Keratinocyte (primary cell): ENCODE data around the gene KRTAP22-1.

Source experiments
- EZH2 ChIP-seq: IDR thresholded peaks from one replicate; pipeline ENCODE4 v1.6.1; 2012; ENCODE audit warnings: inconsistent platforms, mild to moderate bottlenecking, low read length, moderate library complexity
- TF ChIP-seq, protein P1 (sequence below), 3 experiments: IDR thresholded peaks in 1 of 3; conservative IDR thresholded peaks in 1 of 3; optimal IDR thresholded peaks in 1 of 3; 2 replicates in 2 of 3; 3 replicates in 1 of 3; pipeline versions ENCODE3 to v1.5.1; 2011; ENCODE audit warnings: low read length in 3 of 3, mild to moderate bottlenecking in 3 of 3, moderate library complexity in 2 of 3, control low read depth in 1 of 3, inconsistent platforms in 1 of 3; ENCODE audit not compliant: insufficient read depth in 2 of 3; ENCODE audit errors: extremely low read depth in 1 of 3

DNA sequence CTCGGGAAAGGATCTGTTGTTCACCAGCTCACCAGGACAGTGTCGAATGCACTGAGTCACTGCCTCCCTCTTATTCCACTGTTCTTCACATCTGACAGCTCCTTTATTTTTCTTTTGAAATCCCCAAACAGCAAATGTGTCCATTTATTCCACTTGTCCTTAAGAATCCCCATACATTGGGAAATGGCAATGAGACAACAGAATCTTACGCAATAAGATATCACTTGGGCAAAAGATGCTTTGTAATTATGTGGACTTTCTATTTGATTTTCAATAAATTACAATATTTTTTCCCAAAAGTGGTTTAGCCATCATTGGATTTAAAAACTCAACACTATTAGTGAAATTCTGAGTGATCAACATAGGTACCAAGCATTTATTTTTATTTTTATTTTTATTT is 37.8 kb downstream of the KRTAP22-1 start:
- TF ChIP-seq, protein P1, sequence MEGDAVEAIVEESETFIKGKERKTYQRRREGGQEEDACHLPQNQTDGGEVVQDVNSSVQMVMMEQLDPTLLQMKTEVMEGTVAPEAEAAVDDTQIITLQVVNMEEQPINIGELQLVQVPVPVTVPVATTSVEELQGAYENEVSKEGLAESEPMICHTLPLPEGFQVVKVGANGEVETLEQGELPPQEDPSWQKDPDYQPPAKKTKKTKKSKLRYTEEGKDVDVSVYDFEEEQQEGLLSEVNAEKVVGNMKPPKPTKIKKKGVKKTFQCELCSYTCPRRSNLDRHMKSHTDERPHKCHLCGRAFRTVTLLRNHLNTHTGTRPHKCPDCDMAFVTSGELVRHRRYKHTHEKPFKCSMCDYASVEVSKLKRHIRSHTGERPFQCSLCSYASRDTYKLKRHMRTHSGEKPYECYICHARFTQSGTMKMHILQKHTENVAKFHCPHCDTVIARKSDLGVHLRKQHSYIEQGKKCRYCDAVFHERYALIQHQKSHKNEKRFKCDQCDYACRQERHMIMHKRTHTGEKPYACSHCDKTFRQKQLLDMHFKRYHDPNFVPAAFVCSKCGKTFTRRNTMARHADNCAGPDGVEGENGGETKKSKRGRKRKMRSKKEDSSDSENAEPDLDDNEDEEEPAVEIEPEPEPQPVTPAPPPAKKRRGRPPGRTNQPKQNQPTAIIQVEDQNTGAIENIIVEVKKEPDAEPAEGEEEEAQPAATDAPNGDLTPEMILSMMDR (optimal IDR thresholded peaks at IDR 0.05 in 1 of 3, IDR thresholded peaks at IDR 0.05 in 1 of 3, conservative IDR thresholded peaks at IDR 0.05 in 1 of 3; ENCODE audit: extremely low read depth in 1 of 3, insufficient read depth in 2 of 3, low read length in 3 of 3), result no peak
- no peak for TF ChIP-seq EZH2
